SK-N-SH treated with all-trans-retinoic acid at 6 μM for 48 hours (cell line): ENCODE results near the gene SEZ6L.

Experiments
- ESRRG ChIP-seq: fragments of 250-450 bp; sonication (Bioruptor Pico); IDR thresholded peaks from 2 replicates; pipeline ENCODE4 v1.6.1; 2021; ENCODE audit warnings: mild to moderate bottlenecking
- ISL1 ChIP-seq: fragments of 250-450 bp; sonication (Bioruptor Pico); IDR thresholded peaks from 2 replicates; pipeline ENCODE4 v2.1.2; 2022; ENCODE audit warnings: mild to moderate bottlenecking, moderate library complexity
- OSR1 ChIP-seq: fragments of 250-450 bp; sonication (Bioruptor Pico); IDR thresholded peaks from 2 replicates; pipeline ENCODE4 v1.8.0; 2022; ENCODE audit warnings: moderate library complexity, mild to moderate bottlenecking, inconsistent platforms
- SNAI2 ChIP-seq: fragments of 250-450 bp; sonication (Bioruptor Pico); IDR thresholded peaks from 2 replicates; pipeline ENCODE4 v1.5.0; 2020; ENCODE audit warnings: mild to moderate bottlenecking, moderate library complexity
- ZC3H10 ChIP-seq: fragments of 250-450 bp; sonication (Bioruptor Pico); IDR thresholded peaks from 2 replicates; pipeline ENCODE4 v1.5.1; 2021; ENCODE audit warnings: mild to moderate bottlenecking, moderate library complexity
- ZNF70 ChIP-seq: fragments of 450-650 bp; formaldehyde crosslinking; IDR thresholded peaks from 2 replicates; pipeline ENCODE4 v1.5.0; 2020; ENCODE audit warnings: mild to moderate bottlenecking, moderate library complexity

GRCh38 chr22:26131589-26132154, 37.6 kb upstream of the SEZ6L start:
- TF ChIP-seq ESRRG (CRISPR knock-in tag) (no peak), SNAI2 (CRISPR knock-in tag) (no peak), ZC3H10 (CRISPR knock-in tag) (no peak), ISL1 (CRISPR knock-in tag) (no peak), OSR1 (CRISPR knock-in tag) (no peak), ZNF70 (CRISPR knock-in tag) (no peak)
